Stimulated activated CD4-positive, alpha-beta T cell treated with anti-CD3 and anti-CD28 coated beads, Interleukin-12 subunit alpha, Interleukin-12 subunit beta, amount 100 ng/mL, for 48 hours (primary cell): ENCODE measurements around the gene CSTPP1.
"Not testable (repeated sequence)": the region's sequence is repeated elsewhere in the genome, so short reads cannot be mapped to it uniquely, and the experiment has no call there.

Source experiments
- DNase-seq, 3 donors: peaks; one replicate each; pipeline ENCODE4 v3.0.0-alpha.2; 2020; ENCODE audit warnings: low read depth in 2 of 3, low spot score in 1 of 3

CSTPP1 gene

GRCh38 chr11:46912526-46913150 is 23.9 kb upstream of the CSTPP1 start:
- DNase-seq: no peak

GRCh38 chr11:46913484-46913883 is 23.1 kb upstream of the CSTPP1 start:
- DNase-seq: no peak

GRCh38 chr11:46914363-46914762 is 22.2 kb upstream of the CSTPP1 start:
- DNase-seq: no peak

- DNase-seq: no peak
These were observed 21.7 kb upstream of the CSTPP1 start for GRCh38 chr11:46914910-46915309.

- no peak for DNase-seq
These were observed 20.1 kb upstream of the CSTPP1 start for GRCh38 chr11:46916286-46917108.

GRCh38 chr11:46917109-46917761 is 19.3 kb upstream of the CSTPP1 start:
- DNase-seq: no peak

GRCh38 chr11:46917762-46918082 is 18.8 kb upstream of the CSTPP1 start:
- no peak for DNase-seq

GRCh38 chr11:46918083-46918787 is 18.3 kb upstream of the CSTPP1 start, which contains the start of gene LRP4:
Gene LRP4, minus strand, starts transcription at chr11:46918550. Its CDS starts 171 bp downstream, at chr11:46918379.
- DNase-seq: peak in 1 of 3 donors; percentile 35

GRCh38 chr11:46918788-46919513 is 17.6 kb upstream of the CSTPP1 start:
- no peak for DNase-seq

GRCh38 chr11:46920755-46921154 is 15.8 kb upstream of the CSTPP1 start:
- no peak for DNase-seq

- not testable (repeated sequence) for DNase-seq
These were observed 8.6 kb upstream of the CSTPP1 start for GRCh38 chr11:46927928-46928327.

GRCh38 chr11:46928701-46929100 is 7.9 kb upstream of the CSTPP1 start:
- DNase-seq: not testable (repeated sequence)

GRCh38 chr11:46930089-46930488 is 6.5 kb upstream of the CSTPP1 start:
- DNase-seq: no peak

- no peak for DNase-seq
These were observed 5.6 kb downstream of the CSTPP1 start for GRCh38 chr11:46942172-46942571.

GRCh38 chr11:46944356-46945075 is 8.0 kb downstream of the CSTPP1 start:
- DNase-seq: no peak

GRCh38 chr11:46947399-46948077 is 11.0 kb downstream of the CSTPP1 start:
- DNase-seq: no peak

GRCh38 chr11:46948378-46949131 is 12.0 kb downstream of the CSTPP1 start:
- DNase-seq: no peak

GRCh38 chr11:46949297-46949696 is 12.7 kb downstream of the CSTPP1 start:
- no peak for DNase-seq

GRCh38 chr11:46951864-46952263 is 15.3 kb downstream of the CSTPP1 start:
- DNase-seq: no peak
